ENCODE data around the gene SLC16A9.

DNA sequence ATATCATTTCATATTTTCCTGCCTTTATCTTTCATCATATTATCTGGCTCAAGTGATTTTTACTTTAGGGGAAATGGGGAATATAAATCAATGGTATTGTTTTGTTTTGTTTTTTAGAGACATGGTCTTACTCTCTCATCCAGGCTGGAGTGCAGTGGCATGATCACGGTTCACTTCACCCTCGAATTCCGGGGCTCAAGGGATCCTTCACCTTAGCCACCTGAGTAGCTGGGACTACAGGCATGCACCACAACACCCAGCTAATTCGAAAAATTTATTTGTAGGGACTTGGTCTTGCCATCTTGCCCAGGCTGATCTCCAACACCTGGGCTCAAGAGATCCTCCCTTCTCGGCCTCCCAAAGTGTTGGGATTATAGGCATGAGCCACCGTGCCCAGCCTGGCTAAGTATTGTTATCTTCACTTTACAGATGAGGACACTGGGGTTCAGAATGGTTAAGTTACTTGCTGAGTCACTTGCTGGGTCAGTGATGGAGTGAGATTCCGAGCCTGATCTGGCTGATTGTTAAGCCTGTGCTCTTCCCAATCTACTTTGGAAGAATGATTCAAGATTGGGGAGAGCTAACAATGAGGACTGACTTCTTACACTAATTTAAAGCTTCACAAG, 3.7 kb upstream of the SLC16A9 start:
- TF ChIP-seq, protein P1, sequence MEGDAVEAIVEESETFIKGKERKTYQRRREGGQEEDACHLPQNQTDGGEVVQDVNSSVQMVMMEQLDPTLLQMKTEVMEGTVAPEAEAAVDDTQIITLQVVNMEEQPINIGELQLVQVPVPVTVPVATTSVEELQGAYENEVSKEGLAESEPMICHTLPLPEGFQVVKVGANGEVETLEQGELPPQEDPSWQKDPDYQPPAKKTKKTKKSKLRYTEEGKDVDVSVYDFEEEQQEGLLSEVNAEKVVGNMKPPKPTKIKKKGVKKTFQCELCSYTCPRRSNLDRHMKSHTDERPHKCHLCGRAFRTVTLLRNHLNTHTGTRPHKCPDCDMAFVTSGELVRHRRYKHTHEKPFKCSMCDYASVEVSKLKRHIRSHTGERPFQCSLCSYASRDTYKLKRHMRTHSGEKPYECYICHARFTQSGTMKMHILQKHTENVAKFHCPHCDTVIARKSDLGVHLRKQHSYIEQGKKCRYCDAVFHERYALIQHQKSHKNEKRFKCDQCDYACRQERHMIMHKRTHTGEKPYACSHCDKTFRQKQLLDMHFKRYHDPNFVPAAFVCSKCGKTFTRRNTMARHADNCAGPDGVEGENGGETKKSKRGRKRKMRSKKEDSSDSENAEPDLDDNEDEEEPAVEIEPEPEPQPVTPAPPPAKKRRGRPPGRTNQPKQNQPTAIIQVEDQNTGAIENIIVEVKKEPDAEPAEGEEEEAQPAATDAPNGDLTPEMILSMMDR (IDR thresholded peaks at IDR 0.05; ENCODE audit: insufficient read depth, low read length, poor library complexity, severe bottlenecking), result no peak
- no peak for TF ChIP-seq EZH2phosphoT487 (conservative IDR thresholded peaks at IDR 0.05; ENCODE audit: low read length)

All from SU-DHL-6 (cell line).